HepG2 (cell line): ENCODE data around the gene ME2. TPM values are rescaled to one million over a fixed set of nuclear protein-coding genes. Genes with fewer than 3 reads are reported as not detected.

Experiments used
- ATAC-seq: fragments of 200-7000 bp; cut with Tn5 transposase; 3 replicates; pipeline ENCODE4 v1.9.1; 2020; ENCODE audit warnings: mild to moderate bottlenecking, moderate library complexity
- BruUV-seq: library from RNA; stranded (reverse); fragments of 400-500 nt; replicated peaks from 2 replicates; lab custom pipeline; 2021; lab: Mats Ljungman, UMichigan
- CTCF ChIA-PET: fragments of 300-600 bp; formaldehyde crosslinking; extraction: SDS; loops from one replicate; lab custom pipeline; 2021; ENCODE audit warnings: low total read pairs, inconsistent platforms, low intra/inter-chr PET ratio; lab: Yijun Ruan, JAX
- POLR2A ChIA-PET: fragments of 350-600 bp; sonication (Branson Sonifier 250); formaldehyde crosslinking; loops from one replicate; lab custom pipeline; 2020; ENCODE audit warnings: antibody characterized with exemption, inconsistent platforms; lab: Yijun Ruan, JAX
- DNase-seq: peaks from one replicate; pipeline ENCODE4 v3.0.0-alpha.2; 2015; ENCODE audit warnings: low spot score
- FAIRE-seq: peaks from 3 replicates; lab custom pipeline; 2011; peaks lifted over from hg19 to GRCh38; lab: Jason Lieb, UNC
- H2AFZ ChIP-seq: one replicate; pipeline ENCODE4 v1.6.1; 2011; ENCODE audit warnings: low read length, inconsistent platforms
- H3K27ac ChIP-seq: fragments of 300-600 bp; 3 replicates; pipeline ENCODE4 v1.8.0; 2011; ENCODE audit warnings: mixed run types, mild to moderate bottlenecking, mixed read lengths, low read length, inconsistent platforms; ENCODE audit not compliant: insufficient read depth; ENCODE audit errors: extremely low read length
- H3K27me3 ChIP-seq, 2 experiments: fragments of 200-600 bp in 1 of 2; 2 replicates in 1 of 2; 3 replicates in 1 of 2; pipeline versions ENCODE4 v1.6.0 to v1.8.0; 2011; ENCODE audit warnings: low read length in 2 of 2, mild to moderate bottlenecking in 2 of 2, moderate library complexity in 2 of 2, inconsistent platforms in 1 of 2; ENCODE audit not compliant: insufficient read depth in 2 of 2, control insufficient read depth in 1 of 2
- H3K36me3 ChIP-seq, 2 experiments: fragments of 200-600 bp in 1 of 2; replicated peaks in 1 of 2; 2 replicates in 1 of 2; 3 replicates in 1 of 2; pipeline versions ENCODE4 v1.5.1 to v1.8.0; 2011; ENCODE audit warnings: low read length in 2 of 2, inconsistent platforms in 1 of 2; ENCODE audit not compliant: insufficient read depth in 2 of 2, control insufficient read depth in 1 of 2
- H3K4me1 ChIP-seq: 2 replicates; pipeline ENCODE4 v1.5.1; 2012; ENCODE audit warnings: low read length, inconsistent platforms; ENCODE audit not compliant: insufficient read depth
- H3K4me2 ChIP-seq: 2 replicates; pipeline ENCODE4 v1.6.0; 2011; ENCODE audit warnings: low read depth, low read length, inconsistent platforms
- H3K4me3 ChIP-seq, 3 experiments: fragments of 200-600 bp in 1 of 3; sonication (generic), shearing (Covaris generic) in 1 of 3; replicated peaks in 1 of 3; 2 replicates each; pipeline ENCODE4 v1.5.1; 2011 to 2016; ENCODE audit warnings: low read length in 3 of 3, inconsistent platforms in 2 of 3, low read depth in 2 of 3, mild to moderate bottlenecking in 2 of 3, control low read depth in 1 of 3, mixed read lengths in 1 of 3; ENCODE audit not compliant: insufficient read depth in 1 of 3
- H3K79me2 ChIP-seq: one replicate; pipeline ENCODE4 v1.6.1; 2011; ENCODE audit warnings: low read length, inconsistent platforms; ENCODE audit not compliant: insufficient read depth
- H3K9ac ChIP-seq: 2 replicates; pipeline ENCODE4 v1.6.0; 2011; ENCODE audit warnings: mild to moderate bottlenecking, low read depth, low read length, inconsistent platforms; ENCODE audit not compliant: insufficient read depth
- H3K9me3 ChIP-seq: 2 replicates; pipeline ENCODE4 v1.5.1; 2012; ENCODE audit warnings: mild to moderate bottlenecking, low read length
- H4K20me1 ChIP-seq: 2 replicates; pipeline ENCODE4 v1.6.0; 2011; ENCODE audit warnings: inconsistent platforms, mild to moderate bottlenecking, low read length, moderate library complexity; ENCODE audit not compliant: insufficient read depth
- HIC2 ChIP-seq: sonication (generic); formaldehyde crosslinking; IDR thresholded peaks from 2 replicates; pipeline ENCODE4 v1.9.0; 2022; ENCODE audit warnings: low read depth, missing genetic modification reagents
- ZNF136 ChIP-seq: sonication (generic); formaldehyde crosslinking; IDR thresholded peaks from 2 replicates; pipeline ENCODE4 v1.8.1; 2022; ENCODE audit warnings: low read depth, mild to moderate bottlenecking, moderate library complexity, missing genetic modification reagents
- ZNF292 ChIP-seq: sonication (generic); formaldehyde crosslinking; IDR thresholded peaks from 2 replicates; pipeline ENCODE4 v1.8.1; 2022; ENCODE audit warnings: mild to moderate bottlenecking, low read depth, missing genetic modification reagents, borderline replicate concordance
- ZNF431 ChIP-seq: sonication (generic); formaldehyde crosslinking; IDR thresholded peaks from 2 replicates; pipeline ENCODE4 v1.9.0; 2022; ENCODE audit warnings: missing genetic modification reagents, low read depth, mild to moderate bottlenecking, borderline replicate concordance
- ZNF598 ChIP-seq: sonication (generic); formaldehyde crosslinking; IDR thresholded peaks from 2 replicates; pipeline ENCODE4 v1.5.1; 2020; ENCODE audit warnings: mild to moderate bottlenecking, missing genetic modification reagents, borderline replicate concordance
- WGBS: methylation state at CpG from one replicate; pipeline ENCODE4 v1.1.6; 2017; ENCODE audit warnings: low lambda C conversion rate; 5-methylcytosine and 5-hydroxymethylcytosine counted together
- in situ Hi-C: cut with HindIII; loops from 2 replicates; pipeline ENCODE4 v1.10.0; 2017; ENCODE audit warnings: low pct_unique_long_range_greater_than_20kb; ENCODE audit not compliant: extremely low pct_ligation_motif_present
- intact Hi-C: fragments of 100-400 bp; cut with micrococcal nuclease; formaldehyde crosslinking; loops from one replicate; pipeline ENCODE4 v1.10.0; 2022; ENCODE audit not compliant: unreplicated experiment
- polyA plus RNA-seq, 8 experiments: library from polyadenylated mRNA; depleted of rRNA in 3 of 8; stranded (reverse) in 7 of 8; unstranded in 1 of 8; fragments of >200 nt; fragmentation: Illumina TruSeq in 4 of 8; extraction: Trizol in 4 of 8; gene quantifications; 2 replicates each; pipeline versions ENCODE4 v1.2.1 to v1.2.3, GENCODE V29; 2011 to 2016; ENCODE audit warnings: low read depth in 4 of 8, missing spikeins in 1 of 8, mixed read lengths in 1 of 8; ENCODE audit not compliant: insufficient read depth in 1 of 8
- total RNA-seq, 5 experiments: library from RNA; depleted of rRNA; stranded (reverse); fragments of >200 nt; fragmentation: Illumina TruSeq; extraction: Trizol; gene quantifications; 2 replicates each; pipeline ENCODE4 v1.2.3, GENCODE V29; 2016; ENCODE audit warnings: low read depth in 1 of 5
- TF ChIP-seq, protein P1 (sequence below): IDR thresholded peaks from 2 replicates; pipeline ENCODE4 v1.6.1; 2018; ENCODE audit warnings: missing genetic modification reagents, mild to moderate bottlenecking, missing compliant biosample characterization
- TF ChIP-seq, protein P2 (sequence below): sonication (generic); formaldehyde crosslinking; conservative IDR thresholded peaks from 2 replicates; pipeline ENCODE4 v1.8.0; 2022; ENCODE audit warnings: low read depth, missing genetic modification reagents

The ME2 gene
- total and polyA plus RNA-seq, 2 of the 13 experiments (the other 11 are each of a cell fraction or from before 2014, with no cell fraction given): 17.3 to 20.6 TPM

GRCh38 chr18:50849419-50849821 lies 29.5 kb upstream of the ME2 start:
- in situ Hi-C loops: no loop called here

More at GRCh38 chr18:50849419-50849821, 29.5 kb upstream of the ME2 start:
- TF ChIP-seq, protein P1, sequence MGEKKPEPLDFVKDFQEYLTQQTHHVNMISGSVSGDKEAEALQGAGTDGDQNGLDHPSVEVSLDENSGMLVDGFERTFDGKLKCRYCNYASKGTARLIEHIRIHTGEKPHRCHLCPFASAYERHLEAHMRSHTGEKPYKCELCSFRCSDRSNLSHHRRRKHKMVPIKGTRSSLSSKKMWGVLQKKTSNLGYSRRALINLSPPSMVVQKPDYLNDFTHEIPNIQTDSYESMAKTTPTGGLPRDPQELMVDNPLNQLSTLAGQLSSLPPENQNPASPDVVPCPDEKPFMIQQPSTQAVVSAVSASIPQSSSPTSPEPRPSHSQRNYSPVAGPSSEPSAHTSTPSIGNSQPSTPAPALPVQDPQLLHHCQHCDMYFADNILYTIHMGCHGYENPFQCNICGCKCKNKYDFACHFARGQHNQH (CRISPR knock-in tag): no peak
- TF ChIP-seq ZNF292: no peak
- no peak for TF ChIP-seq HIC2 (CRISPR knock-in tag)
- no peak for TF ChIP-seq ZNF431 (CRISPR knock-in tag)
- no peak for TF ChIP-seq ZNF598 (CRISPR knock-in tag)
- TF ChIP-seq, protein P2, sequence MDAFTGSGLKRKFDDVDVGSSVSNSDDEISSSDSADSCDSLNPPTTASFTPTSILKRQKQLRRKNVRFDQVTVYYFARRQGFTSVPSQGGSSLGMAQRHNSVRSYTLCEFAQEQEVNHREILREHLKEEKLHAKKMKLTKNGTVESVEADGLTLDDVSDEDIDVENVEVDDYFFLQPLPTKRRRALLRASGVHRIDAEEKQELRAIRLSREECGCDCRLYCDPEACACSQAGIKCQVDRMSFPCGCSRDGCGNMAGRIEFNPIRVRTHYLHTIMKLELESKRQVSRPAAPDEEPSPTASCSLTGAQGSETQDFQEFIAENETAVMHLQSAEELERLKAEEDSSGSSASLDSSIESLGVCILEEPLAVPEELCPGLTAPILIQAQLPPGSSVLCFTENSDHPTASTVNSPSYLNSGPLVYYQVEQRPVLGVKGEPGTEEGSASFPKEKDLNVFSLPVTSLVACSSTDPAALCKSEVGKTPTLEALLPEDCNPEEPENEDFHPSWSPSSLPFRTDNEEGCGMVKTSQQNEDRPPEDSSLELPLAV: no peak
- TF ChIP-seq ZNF136 (CRISPR knock-in tag): no peak
- H3K27ac ChIP-seq: no peak overlapping the region
- no TSS peak for BruUV-seq
- ChIA-PET POLR2A (no interaction called here), CTCF (no interaction called here)
- no peaks in the 10 kb centered on the region for H3K27me3 ChIP-seq
- H3K4me2 ChIP-seq: no peak overlapping the region
- intact Hi-C loops: no loop called here
- no peak for FAIRE-seq
- no peaks in the 10 kb centered on the region for H3K36me3 ChIP-seq
- H4K20me1 ChIP-seq: no peaks in the 10 kb centered on the region
- no peak overlapping the region for H3K4me3 ChIP-seq
- DNase-seq: no peak
- H3K9ac ChIP-seq: no peak overlapping the region
- no peak overlapping the region for H2AFZ ChIP-seq
- no peaks in the 10 kb centered on the region for H3K79me2 ChIP-seq
- no peaks in the 10 kb centered on the region for H3K9me3 ChIP-seq
- WGBS: 51% methylated on average over 3 of the region's 3 CpGs
- H3K4me1 ChIP-seq: peaks cover 17% of the 10 kb centered on the region
- no peak for ATAC-seq
